Neural cell (in vitro differentiated cells): ENCODE data around the gene RGP1. TPM values are rescaled to one million over a fixed set of nuclear protein-coding genes. Genes with fewer than 3 reads are reported as not detected.

ENCODE experiments used
- H2AFZ ChIP-seq: fragments of 200-600, 300-800 bp; sonication (generic), shearing (Covaris generic); 2 replicates; pipeline ENCODE4 v1.6.0; 2014; ENCODE audit warnings: low read depth, mild to moderate bottlenecking, antibody characterized with exemption, low read length, moderate library complexity
- H3F3A ChIP-seq: fragments of 200-600 bp; shearing (Covaris generic); 2 replicates; pipeline ENCODE4 v1.6.1; 2016; ENCODE audit warnings: mild to moderate bottlenecking, moderate library complexity, mixed read lengths, antibody characterized with exemption, low read length; ENCODE audit not compliant: insufficient read depth, poor library complexity, severe bottlenecking
- H3K27ac ChIP-seq: fragments of 200-600, 300-800 bp; sonication (generic), shearing (Covaris generic); 2 replicates; pipeline ENCODE4 v1.5.1; 2014; ENCODE audit warnings: mild to moderate bottlenecking, low read length, moderate library complexity
- H3K27me3 ChIP-seq: fragments of 300-800, 200-600 bp; sonication (generic), shearing (Covaris generic); 2 replicates; pipeline ENCODE4 v1.6.0; 2014; ENCODE audit warnings: mild to moderate bottlenecking, low read depth, low read length, moderate library complexity; ENCODE audit not compliant: insufficient read depth
- H3K36me3 ChIP-seq: fragments of 300-800, 200-600 bp; sonication (generic), shearing (Covaris generic); 2 replicates; pipeline ENCODE4 v1.5.1; 2014; ENCODE audit warnings: mild to moderate bottlenecking, antibody characterized with exemption, low read length, moderate library complexity; ENCODE audit not compliant: insufficient read depth
- H3K4me2 ChIP-seq: fragments of 300-800, 200-600 bp; sonication (generic), shearing (Covaris generic); 2 replicates; pipeline ENCODE4 v1.6.0; 2014; ENCODE audit warnings: mild to moderate bottlenecking, low read length
- H3K4me3 ChIP-seq: fragments of 300-800, 200-600 bp; sonication (generic), shearing (Covaris generic); 2 replicates; pipeline ENCODE4 v1.5.1; 2014; ENCODE audit warnings: mild to moderate bottlenecking, low read length, moderate library complexity
- H3K79me2 ChIP-seq: fragments of 200-600 bp; shearing (Covaris generic); replicated peaks from 2 replicates; pipeline ENCODE4 v1.6.0; 2014; ENCODE audit warnings: mild to moderate bottlenecking, low read length, moderate library complexity; ENCODE audit not compliant: insufficient read depth
- H3K9ac ChIP-seq: fragments of 300-800, 200-600 bp; sonication (generic), shearing (Covaris generic); 2 replicates; pipeline ENCODE4 v1.6.1; 2016; ENCODE audit warnings: mild to moderate bottlenecking, low read length, mixed read lengths
- H3K9me2 ChIP-seq: fragments of 200-600 bp; shearing (Covaris generic); 2 replicates; pipeline ENCODE4 v1.6.1; 2016; ENCODE audit warnings: mild to moderate bottlenecking, low read length, mixed read lengths; ENCODE audit not compliant: insufficient read depth
- H3K9me3 ChIP-seq: fragments of 200-600, 300-800 bp; sonication (generic), shearing (Covaris generic); 2 replicates; pipeline ENCODE4 v1.6.1; 2016; ENCODE audit warnings: mild to moderate bottlenecking, mixed run types, low read length, moderate library complexity, mixed read lengths
- H4K20me1 ChIP-seq: fragments of 200-600 bp; shearing (Covaris generic); 2 replicates; pipeline ENCODE4 v1.6.1; 2016; ENCODE audit warnings: mild to moderate bottlenecking, mixed run types; ENCODE audit not compliant: insufficient read depth
- EP300 ChIP-seq: fragments of 450-650 bp; conservative IDR thresholded peaks from 2 replicates; pipeline ENCODE4 v1.6.1; 2014; ENCODE audit warnings: antibody characterized with exemption, mild to moderate bottlenecking, moderate library complexity; ENCODE audit not compliant: poor library complexity, severe bottlenecking
- EZH2 ChIP-seq: fragments of 200-600, 300-800 bp; shearing (Covaris generic), sonication (generic); IDR thresholded peaks from 2 replicates; pipeline ENCODE4 v1.6.1; 2014; ENCODE audit warnings: antibody characterized with exemption, low read length, borderline replicate concordance, mild to moderate bottlenecking; ENCODE audit not compliant: insufficient read depth, poor library complexity, severe bottlenecking
- MXI1 ChIP-seq: fragments of 450-650 bp; conservative IDR thresholded peaks from 2 replicates; pipeline ENCODE4 v1.6.1; 2014; ENCODE audit warnings: antibody characterized with exemption, mild to moderate bottlenecking; ENCODE audit not compliant: poor library complexity, severe bottlenecking
- POLR2AphosphoS5 ChIP-seq: IDR thresholded peaks from 2 replicates; pipeline ENCODE4 v1.6.1; 2012
- RAD21 ChIP-seq: fragments of 450-650 bp; conservative IDR thresholded peaks from 2 replicates; pipeline ENCODE4 v1.6.1; 2014; ENCODE audit warnings: antibody characterized with exemption, mild to moderate bottlenecking, moderate library complexity
- SMC3 ChIP-seq: fragments of 450-650 bp; conservative IDR thresholded peaks from 2 replicates; pipeline ENCODE4 v1.6.1; 2014; ENCODE audit warnings: antibody characterized with exemption, mild to moderate bottlenecking, moderate library complexity; ENCODE audit not compliant: poor library complexity
- TAF1 ChIP-seq: IDR thresholded peaks from 2 replicates; pipeline ENCODE4 v1.6.1; 2012; ENCODE audit warnings: low read depth
- polyA plus RNA-seq: library from polyadenylated mRNA; depleted of rRNA; stranded (reverse); fragments of >200 nt; gene quantifications from 2 replicates; pipeline ENCODE4 v1.2.3, GENCODE V29; 2014
- TF ChIP-seq, protein P1 (sequence below): IDR thresholded peaks from 2 replicates; pipeline ENCODE4 v1.6.1; 2012; ENCODE audit warnings: borderline replicate concordance
- TF ChIP-seq, protein P2 (sequence below): fragments of 450-650 bp; IDR thresholded peaks from 2 replicates; pipeline ENCODE4 v1.5.1; 2014; ENCODE audit warnings: antibody characterized with exemption, mild to moderate bottlenecking, moderate library complexity; ENCODE audit not compliant: poor library complexity, severe bottlenecking

Gene RGP1
- polyA plus RNA-seq, 1 donor from 2014 or later, result 8.1 TPM

- Histone ChIP-seq H3K27ac (no peak overlapping the region), H3F3A (no peaks in the 10 kb centered on the region), H3K9me2 (no peaks in the 10 kb centered on the region), H3K9ac (no peak overlapping the region), H3K79me2 (no peaks in the 10 kb centered on the region), H3K27me3 (no peaks in the 10 kb centered on the region), H2AFZ (no peak overlapping the region), H3K9me3 (no peaks in the 10 kb centered on the region), H4K20me1 (no peaks in the 10 kb centered on the region), H3K36me3 (no peaks in the 10 kb centered on the region), H3K4me2 (no peak overlapping the region), H3K4me3 (no peak overlapping the region)
- no peak for TF ChIP-seq MXI1
- TF ChIP-seq EZH2, result no peak
- TF ChIP-seq EP300, result no peak
- TF ChIP-seq RAD21, result no peak
- TF ChIP-seq, protein P1, sequence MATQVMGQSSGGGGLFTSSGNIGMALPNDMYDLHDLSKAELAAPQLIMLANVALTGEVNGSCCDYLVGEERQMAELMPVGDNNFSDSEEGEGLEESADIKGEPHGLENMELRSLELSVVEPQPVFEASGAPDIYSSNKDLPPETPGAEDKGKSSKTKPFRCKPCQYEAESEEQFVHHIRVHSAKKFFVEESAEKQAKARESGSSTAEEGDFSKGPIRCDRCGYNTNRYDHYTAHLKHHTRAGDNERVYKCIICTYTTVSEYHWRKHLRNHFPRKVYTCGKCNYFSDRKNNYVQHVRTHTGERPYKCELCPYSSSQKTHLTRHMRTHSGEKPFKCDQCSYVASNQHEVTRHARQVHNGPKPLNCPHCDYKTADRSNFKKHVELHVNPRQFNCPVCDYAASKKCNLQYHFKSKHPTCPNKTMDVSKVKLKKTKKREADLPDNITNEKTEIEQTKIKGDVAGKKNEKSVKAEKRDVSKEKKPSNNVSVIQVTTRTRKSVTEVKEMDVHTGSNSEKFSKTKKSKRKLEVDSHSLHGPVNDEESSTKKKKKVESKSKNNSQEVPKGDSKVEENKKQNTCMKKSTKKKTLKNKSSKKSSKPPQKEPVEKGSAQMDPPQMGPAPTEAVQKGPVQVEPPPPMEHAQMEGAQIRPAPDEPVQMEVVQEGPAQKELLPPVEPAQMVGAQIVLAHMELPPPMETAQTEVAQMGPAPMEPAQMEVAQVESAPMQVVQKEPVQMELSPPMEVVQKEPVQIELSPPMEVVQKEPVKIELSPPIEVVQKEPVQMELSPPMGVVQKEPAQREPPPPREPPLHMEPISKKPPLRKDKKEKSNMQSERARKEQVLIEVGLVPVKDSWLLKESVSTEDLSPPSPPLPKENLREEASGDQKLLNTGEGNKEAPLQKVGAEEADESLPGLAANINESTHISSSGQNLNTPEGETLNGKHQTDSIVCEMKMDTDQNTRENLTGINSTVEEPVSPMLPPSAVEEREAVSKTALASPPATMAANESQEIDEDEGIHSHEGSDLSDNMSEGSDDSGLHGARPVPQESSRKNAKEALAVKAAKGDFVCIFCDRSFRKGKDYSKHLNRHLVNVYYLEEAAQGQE, result no peak
- no peak for TF ChIP-seq TAF1
- no peak for TF ChIP-seq POLR2AphosphoS5
- no peak for TF ChIP-seq SMC3
- TF ChIP-seq, protein P2, sequence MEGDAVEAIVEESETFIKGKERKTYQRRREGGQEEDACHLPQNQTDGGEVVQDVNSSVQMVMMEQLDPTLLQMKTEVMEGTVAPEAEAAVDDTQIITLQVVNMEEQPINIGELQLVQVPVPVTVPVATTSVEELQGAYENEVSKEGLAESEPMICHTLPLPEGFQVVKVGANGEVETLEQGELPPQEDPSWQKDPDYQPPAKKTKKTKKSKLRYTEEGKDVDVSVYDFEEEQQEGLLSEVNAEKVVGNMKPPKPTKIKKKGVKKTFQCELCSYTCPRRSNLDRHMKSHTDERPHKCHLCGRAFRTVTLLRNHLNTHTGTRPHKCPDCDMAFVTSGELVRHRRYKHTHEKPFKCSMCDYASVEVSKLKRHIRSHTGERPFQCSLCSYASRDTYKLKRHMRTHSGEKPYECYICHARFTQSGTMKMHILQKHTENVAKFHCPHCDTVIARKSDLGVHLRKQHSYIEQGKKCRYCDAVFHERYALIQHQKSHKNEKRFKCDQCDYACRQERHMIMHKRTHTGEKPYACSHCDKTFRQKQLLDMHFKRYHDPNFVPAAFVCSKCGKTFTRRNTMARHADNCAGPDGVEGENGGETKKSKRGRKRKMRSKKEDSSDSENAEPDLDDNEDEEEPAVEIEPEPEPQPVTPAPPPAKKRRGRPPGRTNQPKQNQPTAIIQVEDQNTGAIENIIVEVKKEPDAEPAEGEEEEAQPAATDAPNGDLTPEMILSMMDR, result no peak
These were observed 46.6 kb downstream of the RGP1 start for GRCh38 chr9:35795695-35796094.

DNA sequence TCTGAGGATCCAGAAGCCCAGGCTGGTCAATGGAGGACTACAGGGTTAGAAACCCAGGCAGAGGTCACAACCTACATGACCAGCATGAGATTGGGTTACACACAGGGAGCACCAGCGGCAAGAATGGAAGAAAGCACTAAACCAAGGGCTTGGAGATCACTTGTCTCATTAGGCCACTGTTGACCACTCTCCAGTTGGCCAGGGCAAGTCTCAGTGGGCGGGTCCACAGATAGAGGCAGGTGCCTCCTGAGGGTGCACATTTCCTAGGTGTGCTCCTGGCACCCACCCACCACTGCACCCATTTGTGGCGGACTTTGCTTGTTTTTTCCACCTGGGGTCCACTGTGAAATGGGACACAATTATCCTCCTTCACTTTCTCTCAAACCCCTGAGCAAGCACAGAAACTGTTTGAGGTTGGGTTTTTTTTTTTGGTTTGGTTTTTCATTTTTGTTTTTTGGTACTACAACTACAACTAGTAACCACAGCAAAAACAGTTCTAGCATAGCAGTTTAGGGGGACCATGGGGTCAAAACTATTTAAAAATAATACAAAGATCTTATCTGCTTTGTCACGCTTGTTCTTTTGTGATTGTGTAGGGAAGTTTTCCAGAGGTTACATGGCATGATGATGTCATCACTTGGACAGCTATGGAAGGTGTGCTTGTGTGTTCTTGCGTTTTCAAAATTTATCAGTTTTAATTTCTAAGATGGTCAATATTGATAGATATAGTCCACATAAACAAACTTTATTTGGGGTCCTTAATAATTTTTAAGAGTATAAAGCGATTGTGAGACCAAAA is 48.4 kb downstream of the RGP1 start:
- no peaks in the 10 kb centered on the region for H3K79me2 ChIP-seq
- H3K9ac ChIP-seq, result no peak overlapping the region
- H2AFZ ChIP-seq, result no peak overlapping the region
- no peaks in the 10 kb centered on the region for H4K20me1 ChIP-seq
- no peak overlapping the region for H3K4me3 ChIP-seq
- TF ChIP-seq EP300 (no peak), TAF1 (no peak)
- H3K9me3 ChIP-seq, result no peaks in the 10 kb centered on the region
- H3K27me3 ChIP-seq, result no peaks in the 10 kb centered on the region
- no peak overlapping the region for H3K4me2 ChIP-seq
- H3K27ac ChIP-seq, result no peak overlapping the region
- no peaks in the 10 kb centered on the region for H3K36me3 ChIP-seq
- H3F3A ChIP-seq, result no peaks in the 10 kb centered on the region
- no peaks in the 10 kb centered on the region for H3K9me2 ChIP-seq
